ENCODE results near the gene GNB1. TPM values are rescaled to one million over a fixed set of nuclear protein-coding genes. Genes with fewer than 3 reads are reported as not detected.

The GNB1 gene
- total and polyA plus RNA-seq, 10 of the 15 experiments (the other 5 are each of a cell fraction or from before 2014, with no cell fraction given), result 23.0 to 392 (median 93.9) TPM

GRCh38 chr1:1883092-1883873, 7.6 kb downstream of the GNB1 start:
- TSS peak; percentile 10 for BruUV-seq (replicated peaks)
- no peak overlapping the region for H3K9ac ChIP-seq (ENCODE audit: control insufficient read depth, insufficient read depth, low read length)
- intact Hi-C loops (cut with micrococcal nuclease; ENCODE audit: unreplicated experiment), result no loop called here
- ATAC-seq, result peak; percentile 49
- no peak overlapping the region for H3K27ac ChIP-seq (ENCODE audit: control insufficient read depth, insufficient read depth)
- no peak for TF ChIP-seq MXI1 (IDR thresholded peaks at IDR 0.05; ENCODE audit: low read depth, low read length)
- peak; percentile 20 for TF ChIP-seq POLR2AphosphoS5 (IDR thresholded peaks at IDR 0.05; ENCODE audit: low read length)
- H2AFZ ChIP-seq (ENCODE audit: control insufficient read depth, low read depth, low read length), result no peak overlapping the region
- RAD21 ChIA-PET (ENCODE audit: unreplicated experiment), result interaction anchor here (0.7 to 1.6 kb wide), 2 partner anchors 14 to 55 kb away, joined by 3 to 5 read pairs; no protein-coding TSS in a partner anchor
- no peak overlapping the region for H3K4me2 ChIP-seq (ENCODE audit: control insufficient read depth, insufficient read depth)
- 47% methylated on average over 4 of the region's 4 CpGs for WGBS (ENCODE audit: insufficient coverage, insufficient replicate concordance, low lambda C conversion rate, missing lambda C conversion rate)
- in situ Hi-C loops (cut with MboI), result no loop called here
- CTCF ChIA-PET, result interaction anchor here (0.9 to 1.9 kb wide), 3 partner anchors 13 to 23 kb away, joined by 3 to 7 read pairs (median 4); no protein-coding TSS in a partner anchor
- H3K79me2 ChIP-seq (ENCODE audit: control insufficient read depth, insufficient read depth, low read length), result peaks cover 87% of the 10 kb centered on the region
- no peak for FAIRE-seq
- POLR2A ChIA-PET, result interaction anchor here (0.5 to 1.0 kb wide), 4 partner anchors 10 to 112 kb away, joined by 4 to 6 read pairs (median 4); no protein-coding TSS in a partner anchor
- H3K36me3 ChIP-seq (ENCODE audit: control insufficient read depth in 2 of 2, insufficient read depth in 2 of 2, low read length in 1 of 2), result peaks cover 9% of the 10 kb centered on the region in 2 experiments; a peak in 3 of 4 replicates
- H3K4me1 ChIP-seq (ENCODE audit: control insufficient read depth, insufficient read depth, low read length), result peaks cover 3% of the 10 kb centered on the region
- SMC1A ChIA-PET (ENCODE audit: uncharacterized antibody, unreplicated experiment), result interaction anchor here (0.7 to 1.8 kb wide), 8 partner anchors 14 to 106 kb away, joined by 3 to 6 read pairs (median 4); no protein-coding TSS in a partner anchor
- H3K27me3 ChIP-seq (replicated peaks in 1 of 2; ENCODE audit: control insufficient read depth in 2 of 2, insufficient read depth in 2 of 2, low read length in 1 of 2), result no peaks in the 10 kb centered on the region
- DNase-seq (ENCODE audit: low read depth, low spot score), result no peak
- H3K9me3 ChIP-seq (replicated peaks; ENCODE audit: control insufficient read depth, insufficient read depth, low read length), result no peaks in the 10 kb centered on the region
- peaks cover 27% of the 10 kb centered on the region for H4K20me1 ChIP-seq (ENCODE audit: control insufficient read depth, insufficient read depth)
- H3K4me3 ChIP-seq, result no peak overlapping the region; the same call in 1 of the 2 replicates

GRCh38 chr1:1881727-1882126, 9.2 kb downstream of the GNB1 start:
- intact Hi-C loops (cut with micrococcal nuclease; ENCODE audit: unreplicated experiment), result no loop called here
- ChIA-PET CTCF (interaction anchor here (1.0 to 1.9 kb wide), 4 partner anchors 12 to 33 kb away, joined by 3 to 7 read pairs (median 4); no protein-coding TSS in a partner anchor), SMC1A (ENCODE audit: uncharacterized antibody, unreplicated experiment) (interaction anchor here (1.8 to 1.9 kb wide), 2 partner anchors 12 to 24 kb away, joined by 6 read pairs; no protein-coding TSS in a partner anchor), POLR2A (interaction anchor here (0.5 to 0.7 kb wide), 3 partner anchors 14 to 1782 kb away, joined by 3 to 5 read pairs (median 4); no protein-coding TSS in a partner anchor), RAD21 (ENCODE audit: unreplicated experiment) (interaction anchor here (1.6 kb wide), 1 partner anchor 54 kb away, joined by 5 read pairs; no protein-coding TSS in a partner anchor)
- peaks cover 83% of the 10 kb centered on the region for H3K79me2 ChIP-seq (ENCODE audit: control insufficient read depth, insufficient read depth, low read length)
- no peak overlapping the region for H3K9ac ChIP-seq (ENCODE audit: control insufficient read depth, insufficient read depth, low read length)
- FAIRE-seq (no peak), DNase-seq (ENCODE audit: low read depth, low spot score) (no peak), ATAC-seq (no peak; the same call in 2 of the 3 replicates)
- in situ Hi-C loops (cut with MboI), result no loop called here
- H3K36me3 ChIP-seq (ENCODE audit: control insufficient read depth in 2 of 2, insufficient read depth in 2 of 2, low read length in 1 of 2), result peaks cover 12 to 18% of the 10 kb centered on the region in 2 experiments; a peak in 3 of 4 replicates
- H3K27ac ChIP-seq (ENCODE audit: control insufficient read depth, insufficient read depth), result no peak overlapping the region
- 95% methylated on average over 6 of the region's 6 CpGs for WGBS (ENCODE audit: insufficient coverage, insufficient replicate concordance, low lambda C conversion rate, missing lambda C conversion rate)
- H3K27me3 ChIP-seq (replicated peaks in 1 of 2; ENCODE audit: control insufficient read depth in 2 of 2, insufficient read depth in 2 of 2, low read length in 1 of 2), result no peaks in the 10 kb centered on the region
- H3K4me1 ChIP-seq (ENCODE audit: control insufficient read depth, insufficient read depth, low read length), result no peaks in the 10 kb centered on the region
- no peak overlapping the region for H3K4me2 ChIP-seq (ENCODE audit: control insufficient read depth, insufficient read depth)
- H3K4me3 ChIP-seq, result no peak overlapping the region
- BruUV-seq (replicated peaks), result no TSS peak
- peaks cover 30% of the 10 kb centered on the region for H4K20me1 ChIP-seq (ENCODE audit: control insufficient read depth, insufficient read depth)
- H2AFZ ChIP-seq (ENCODE audit: control insufficient read depth, low read depth, low read length), result no peak overlapping the region
- no peaks in the 10 kb centered on the region for H3K9me3 ChIP-seq (replicated peaks; ENCODE audit: control insufficient read depth, insufficient read depth, low read length)
- TF ChIP-seq SMC3 (IDR thresholded peaks at IDR 0.05; ENCODE audit: borderline replicate concordance, low read length) (no peak), ZBTB4 (CRISPR knock-in tag; IDR thresholded peaks at IDR 0.05) (no peak), TARDBP (IDR thresholded peaks at IDR 0.05; ENCODE audit: borderline replicate concordance) (no peak), ATF2 (IDR thresholded peaks at IDR 0.05; ENCODE audit: low read length) (no peak), CREM (IDR thresholded peaks at IDR 0.05; ENCODE audit: low read depth) (no peak), DPF2 (IDR thresholded peaks at IDR 0.05) (no peak), RBBP5 (conservative IDR thresholded peaks at IDR 0.05) (no peak)

Measured in GM12878 (cell line).